ENCODE measurements around the gene CNIH2. TPM values are rescaled to one million over a fixed set of nuclear protein-coding genes. Genes with fewer than 3 reads are reported as not detected.

CNIH2 gene
- total and polyA plus RNA-seq, 2 of the 13 experiments (the other 11 are each of a cell fraction or from before 2014, with no cell fraction given) = 0.60 to 0.69 TPM

DNA sequence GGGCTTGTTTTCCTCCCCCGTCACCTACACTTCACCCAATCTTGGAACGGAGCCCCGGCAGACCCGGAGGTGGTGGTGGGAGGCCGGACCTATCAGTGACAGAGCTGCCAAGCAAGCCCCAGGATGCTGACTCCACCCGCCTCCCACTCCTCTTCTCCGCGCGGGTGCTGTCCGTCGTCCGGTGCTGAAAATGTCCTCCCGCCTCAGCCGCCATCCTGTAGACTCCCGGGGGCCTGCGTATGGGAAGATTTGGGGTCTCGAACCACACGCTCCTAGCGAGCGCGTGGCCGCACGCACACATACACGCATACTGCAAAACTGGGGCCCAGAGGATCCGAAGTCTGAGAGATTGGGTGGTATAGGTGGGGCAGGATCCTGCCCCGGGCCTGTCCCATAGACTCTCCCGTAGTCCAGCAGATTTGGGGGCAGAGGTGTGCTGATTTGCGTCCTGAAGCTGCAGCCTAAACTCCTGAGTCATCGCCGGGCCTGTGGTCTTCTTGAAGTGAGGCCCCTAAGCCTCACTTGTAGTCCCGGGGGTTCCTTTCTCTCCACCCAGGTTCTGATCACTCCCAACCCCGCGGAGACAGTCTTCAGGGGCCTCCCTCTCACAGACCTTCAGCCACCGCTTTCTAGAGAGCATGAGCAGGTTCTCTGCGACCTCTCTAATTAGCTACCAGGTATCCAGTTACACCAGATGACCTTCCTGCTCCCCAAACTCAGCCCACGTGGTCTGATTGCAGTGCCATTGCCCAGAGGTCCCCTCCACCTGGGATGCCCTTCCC lies 11.8 kb downstream of the CNIH2 start (continued):
- TF ChIP-seq THRA (CRISPR knock-in tag; IDR thresholded peaks at IDR 0.05; ENCODE audit: borderline replicate concordance) (no peak; the same call in 1 of the 2 replicates), REST (IDR thresholded peaks at IDR 0.05; ENCODE audit: borderline replicate concordance in 1 of 2, low read depth in 1 of 2, low read length in 2 of 2) (peak in 1 of 2 experiments; percentile 96; a peak in 2 of 4 replicates), ZNF549 (CRISPR knock-in tag; IDR thresholded peaks at IDR 0.05) (no peak), ZMYM4 (CRISPR knock-in tag; IDR thresholded peaks at IDR 0.05) (no peak), ZNF556 (CRISPR knock-in tag; IDR thresholded peaks at IDR 0.05; ENCODE audit: borderline replicate concordance) (no peak; the same call in 1 of the 2 replicates), ZZZ3 (CRISPR knock-in tag; IDR thresholded peaks at IDR 0.05; ENCODE audit: borderline replicate concordance) (no peak; the same call in 1 of the 2 replicates), CHCHD3 (CRISPR knock-in tag; IDR thresholded peaks at IDR 0.05) (peak; percentile 90; the same call in 1 of the 2 replicates), KAT8 (CRISPR knock-in tag; IDR thresholded peaks at IDR 0.05) (no peak), ZNF615 (CRISPR knock-in tag; IDR thresholded peaks at IDR 0.05; ENCODE audit: borderline replicate concordance) (0 out of 2 replicates have a peak, but pooled peaks have one; percentile 72), EEA1 (CRISPR knock-in tag; IDR thresholded peaks at IDR 0.05; ENCODE audit: borderline replicate concordance) (0 out of 2 replicates have a peak, but pooled peaks have one; percentile 64), ZNF570 (CRISPR knock-in tag; IDR thresholded peaks at IDR 0.05; ENCODE audit: borderline replicate concordance) (peak; percentile 90; the same call in 1 of the 2 replicates), RORA (CRISPR knock-in tag; IDR thresholded peaks at IDR 0.05) (no peak), PAX8 (CRISPR knock-in tag; IDR thresholded peaks at IDR 0.05; ENCODE audit: borderline replicate concordance) (no peak), KLF9 (CRISPR knock-in tag; IDR thresholded peaks at IDR 0.05; ENCODE audit: low read depth) (no peak), SRY (CRISPR knock-in tag; IDR thresholded peaks at IDR 0.05) (no peak), RNF2 (conservative IDR thresholded peaks at IDR 0.05; ENCODE audit: low read depth) (0 out of 2 replicates have a peak, but pooled peaks have one; percentile 31), ZNF501 (CRISPR knock-in tag; IDR thresholded peaks at IDR 0.05) (peak; percentile 71), FOXK2 (IDR thresholded peaks at IDR 0.05) (no peak), ZNF562 (CRISPR knock-in tag; IDR thresholded peaks at IDR 0.05; ENCODE audit: borderline replicate concordance) (0 out of 2 replicates have a peak, but pooled peaks have one; percentile 36), SUZ12 (IDR thresholded peaks at IDR 0.05; ENCODE audit: low read depth, low read length) (no peak), ZNF33A (CRISPR knock-in tag; IDR thresholded peaks at IDR 0.05; ENCODE audit: borderline replicate concordance) (no peak)
- TF ChIP-seq, protein P1, sequence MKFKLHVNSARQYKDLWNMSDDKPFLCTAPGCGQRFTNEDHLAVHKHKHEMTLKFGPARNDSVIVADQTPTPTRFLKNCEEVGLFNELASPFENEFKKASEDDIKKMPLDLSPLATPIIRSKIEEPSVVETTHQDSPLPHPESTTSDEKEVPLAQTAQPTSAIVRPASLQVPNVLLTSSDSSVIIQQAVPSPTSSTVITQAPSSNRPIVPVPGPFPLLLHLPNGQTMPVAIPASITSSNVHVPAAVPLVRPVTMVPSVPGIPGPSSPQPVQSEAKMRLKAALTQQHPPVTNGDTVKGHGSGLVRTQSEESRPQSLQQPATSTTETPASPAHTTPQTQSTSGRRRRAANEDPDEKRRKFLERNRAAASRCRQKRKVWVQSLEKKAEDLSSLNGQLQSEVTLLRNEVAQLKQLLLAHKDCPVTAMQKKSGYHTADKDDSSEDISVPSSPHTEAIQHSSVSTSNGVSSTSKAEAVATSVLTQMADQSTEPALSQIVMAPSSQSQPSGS (CRISPR knock-in tag; IDR thresholded peaks at IDR 0.05) = no peak
- TF ChIP-seq, protein P2, sequence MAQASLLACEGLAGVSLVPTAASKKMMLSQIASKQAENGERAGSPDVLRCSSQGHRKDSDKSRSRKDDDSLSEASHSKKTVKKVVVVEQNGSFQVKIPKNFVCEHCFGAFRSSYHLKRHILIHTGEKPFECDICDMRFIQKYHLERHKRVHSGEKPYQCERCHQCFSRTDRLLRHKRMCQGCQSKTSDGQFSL (CRISPR knock-in tag; IDR thresholded peaks at IDR 0.05) = peak; percentile 12; the same call in 1 of the 2 replicates

Measured in HepG2 (cell line).